Esophagus muscularis mucosa (tissue), 4 donors: ENCODE measurements around the gene SST. TPM values are rescaled to one million over a fixed set of nuclear protein-coding genes. Genes with fewer than 3 reads are reported as not detected.
A peak's percentile ranks its signal among the peaks of the same experiment; 100 is the strongest.

ENCODE experiments used
- DNase-seq: peaks from one replicate; pipeline ENCODE4 v3.0.0-alpha.2; 2017; ENCODE audit errors: extremely low spot score
- H3K27ac ChIP-seq, 4 donors: fragments of 200-600 bp; sonication (generic); replicated peaks in 1 of 4; 1 replicate in 3 of 4; 2 replicates in 1 of 4; pipeline ENCODE4 v1.5.1; 2016 to 2019; ENCODE audit warnings: mild to moderate bottlenecking in 1 of 4
- H3K27me3 ChIP-seq, 4 donors: fragments of 200-600 bp; sonication (generic); one replicate each; pipeline versions ENCODE4 v1.5.1 to v1.6.0; 2016 to 2019
- H3K36me3 ChIP-seq, 4 donors: fragments of 200-600 bp; sonication (generic); one replicate each; pipeline ENCODE4 v1.5.1; 2016 to 2019
- H3K4me1 ChIP-seq, 4 donors: fragments of 200-600 bp; sonication (generic); one replicate each; pipeline ENCODE4 v1.5.1; 2016 to 2019
- H3K4me3 ChIP-seq, 4 donors: fragments of 200-600 bp; sonication (generic); 1 replicate in 2 of 4; 2 replicates in 2 of 4; pipeline ENCODE4 v1.5.1; 2016 to 2019; ENCODE audit warnings: mild to moderate bottlenecking in 4 of 4, moderate library complexity in 1 of 4
- H3K9me3 ChIP-seq, 4 donors: fragments of 200-600 bp; sonication (generic); 1 replicate in 3 of 4; 2 replicates in 1 of 4; pipeline ENCODE4 v1.5.1; 2016 to 2019
- EP300 ChIP-seq: sonication (generic); formaldehyde crosslinking; IDR thresholded peaks from one replicate; pipeline ENCODE4 v1.6.1; 2017; ENCODE audit warnings: antibody characterized with exemption
- POLR2A ChIP-seq: fragments of 450-650 bp; IDR thresholded peaks from one replicate; pipeline ENCODE4 v1.6.1; 2017; ENCODE audit warnings: antibody characterized with exemption, moderate library complexity, mild to moderate bottlenecking, low read depth
- POLR2AphosphoS5 ChIP-seq, 2 donors: sonication (generic); formaldehyde crosslinking; IDR thresholded peaks; one replicate each; pipeline ENCODE4 v1.6.1; 2017; ENCODE audit warnings: antibody characterized with exemption in 2 of 2
- WGBS: methylation state at CpG from one replicate; pipeline ENCODE4 v1.1.5; 2018; 5-methylcytosine and 5-hydroxymethylcytosine counted together
- intact Hi-C: fragments of 100-400 bp; cut with DNase I; formaldehyde crosslinking; loops from one replicate; pipeline ENCODE4 v1.15.1; 2023
- total RNA-seq, 4 donors: library from RNA; depleted of rRNA; stranded (reverse); fragments of >200 nt; gene quantifications; one replicate each; pipeline versions ENCODE4 v1.1.0 to v1.2.1, GENCODE V29; 2016
- TF ChIP-seq, protein P1 (sequence below), 3 experiments: fragments of 200-600 bp in 2 of 3; fragments of 450-650 bp in 1 of 3; sonication (generic) in 2 of 3; IDR thresholded peaks; one replicate each; pipeline ENCODE4 v1.5.1; 2017 to 2019; ENCODE audit warnings: antibody characterized with exemption in 3 of 3, mild to moderate bottlenecking in 2 of 3, moderate library complexity in 1 of 3

SST gene
- 1 to 10 TPM in 2 of 4 donors, not detected in 2; 1.8 to 2.0 TPM for total RNA-seq

DNA sequence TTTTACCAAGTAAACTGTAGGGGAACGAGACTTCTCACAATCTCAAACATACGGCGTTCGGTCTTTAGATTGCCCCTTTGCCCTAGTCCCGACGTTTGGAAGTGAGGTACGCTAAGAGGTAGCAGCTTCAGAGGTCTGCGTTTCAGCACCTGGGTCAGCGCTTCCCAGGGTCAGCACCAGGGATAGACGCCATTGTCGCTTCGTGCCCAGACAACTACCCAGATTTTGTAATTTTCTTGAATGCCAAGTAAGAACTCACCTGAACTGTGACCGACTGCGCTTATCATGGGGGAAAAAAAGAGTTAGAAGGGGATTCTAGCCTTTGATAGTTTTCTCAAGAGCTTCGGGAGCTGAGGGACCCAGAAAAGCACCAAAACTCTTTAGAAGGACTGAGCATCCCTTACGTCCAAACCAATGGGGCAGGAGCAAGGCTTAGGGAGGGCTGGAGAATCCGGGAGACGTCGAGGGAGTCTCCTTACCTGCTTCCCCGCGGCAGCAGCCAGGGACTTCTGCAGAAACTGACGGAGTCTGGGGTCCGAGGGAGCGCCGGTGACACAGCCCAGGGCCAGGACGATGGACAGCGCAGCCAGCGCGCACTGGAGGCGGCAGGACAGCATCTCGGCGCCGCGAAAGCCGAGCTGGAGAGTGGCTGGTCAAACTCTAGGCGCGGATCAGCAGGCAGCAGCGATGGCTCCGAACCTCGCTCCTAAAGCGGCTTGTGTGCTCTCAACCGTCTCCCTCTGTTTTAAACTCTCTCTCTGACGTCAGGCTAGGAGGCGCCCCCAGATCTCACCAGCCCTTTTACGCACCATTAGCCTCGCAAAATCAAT lies at the start of gene SST:
TSS of gene SST (minus strand) at position 720 of the 830 bp plus-strand sequence. CDS start at position 617, 103 bp downstream.
- Histone ChIP-seq H3K36me3 (no peaks in the 10 kb centered on the region), H3K27ac (no peak within 1 kb of the TSS), H3K9me3 (no peaks in the 10 kb centered on the region), H3K27me3 (peaks cover 0 to 63% (median 8%) of the 10 kb centered on the region in 4 donors), H3K4me1 (no peaks in the 10 kb centered on the region), H3K4me3 (no peak within 1 kb of the TSS)
- intact Hi-C loops, result no loop called here
- TF ChIP-seq POLR2A (no peak), EP300 (no peak), POLR2AphosphoS5 (IDR thresholded peaks at IDR 0.05) (no peak)
- TF ChIP-seq, protein P1, sequence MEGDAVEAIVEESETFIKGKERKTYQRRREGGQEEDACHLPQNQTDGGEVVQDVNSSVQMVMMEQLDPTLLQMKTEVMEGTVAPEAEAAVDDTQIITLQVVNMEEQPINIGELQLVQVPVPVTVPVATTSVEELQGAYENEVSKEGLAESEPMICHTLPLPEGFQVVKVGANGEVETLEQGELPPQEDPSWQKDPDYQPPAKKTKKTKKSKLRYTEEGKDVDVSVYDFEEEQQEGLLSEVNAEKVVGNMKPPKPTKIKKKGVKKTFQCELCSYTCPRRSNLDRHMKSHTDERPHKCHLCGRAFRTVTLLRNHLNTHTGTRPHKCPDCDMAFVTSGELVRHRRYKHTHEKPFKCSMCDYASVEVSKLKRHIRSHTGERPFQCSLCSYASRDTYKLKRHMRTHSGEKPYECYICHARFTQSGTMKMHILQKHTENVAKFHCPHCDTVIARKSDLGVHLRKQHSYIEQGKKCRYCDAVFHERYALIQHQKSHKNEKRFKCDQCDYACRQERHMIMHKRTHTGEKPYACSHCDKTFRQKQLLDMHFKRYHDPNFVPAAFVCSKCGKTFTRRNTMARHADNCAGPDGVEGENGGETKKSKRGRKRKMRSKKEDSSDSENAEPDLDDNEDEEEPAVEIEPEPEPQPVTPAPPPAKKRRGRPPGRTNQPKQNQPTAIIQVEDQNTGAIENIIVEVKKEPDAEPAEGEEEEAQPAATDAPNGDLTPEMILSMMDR (IDR thresholded peaks at IDR 0.05), result no peak
- WGBS, result 5% methylated on average over 33 of the region's 46 CpGs
- peak; percentile 53 for DNase-seq

DNA sequence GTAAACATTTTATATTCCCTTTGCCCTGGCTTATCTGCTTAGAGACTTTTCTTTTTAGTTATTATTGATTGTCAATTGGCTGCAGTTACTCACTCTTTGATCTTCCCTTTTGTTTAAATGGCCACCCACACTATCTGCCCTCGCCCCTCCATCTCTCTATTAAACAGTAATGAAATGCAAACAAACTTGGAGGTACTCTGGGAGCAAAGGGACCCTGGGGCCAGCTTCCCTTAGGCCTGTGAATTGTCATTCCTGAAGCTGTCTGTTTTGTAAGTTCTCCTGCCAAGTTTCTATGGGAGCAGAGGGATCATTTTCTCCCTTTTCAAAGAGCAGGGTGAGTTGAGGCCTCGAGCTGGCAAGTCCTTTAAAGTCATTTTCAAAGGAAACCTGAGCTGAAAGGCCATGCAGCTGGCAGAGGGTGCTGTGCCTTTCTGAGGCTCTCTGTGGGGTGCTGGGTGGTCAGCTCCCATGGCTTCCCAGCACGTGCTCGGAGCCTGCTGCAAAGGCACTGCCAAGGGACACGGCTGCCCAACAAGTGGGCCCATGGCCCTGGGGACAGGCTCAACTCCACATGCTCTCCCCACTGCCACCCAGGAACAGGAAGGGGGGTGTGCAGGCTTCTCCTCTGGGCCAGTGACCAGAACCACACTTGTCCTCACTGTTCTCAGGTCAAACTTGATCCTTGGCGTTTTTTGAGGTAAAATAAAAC lies 49.6 kb upstream of the SST start:
- Histone ChIP-seq H3K4me1 (peaks cover 0 to 19% (median 14%) of the 10 kb centered on the region in 4 donors), H3K9me3 (no peaks in the 10 kb centered on the region), H3K27me3 (no peaks in the 10 kb centered on the region), H3K4me3 (no peak overlapping the region), H3K27ac (peak overlapping the region in 3 of 4 donors; percentile 3 to 25 (median 4)), H3K36me3 (peaks cover 37 to 46% (median 44%) of the 10 kb centered on the region in 4 donors)
- 17% methylated on average over 5 of the region's 6 CpGs for WGBS
- intact Hi-C loops, result no loop called here
- DNase-seq, result no peak
- TF ChIP-seq, protein P1 (IDR thresholded peaks at IDR 0.05), result no peak
- TF ChIP-seq POLR2AphosphoS5 (IDR thresholded peaks at IDR 0.05), result no peak
- TF ChIP-seq EP300, result no peak
- TF ChIP-seq POLR2A, result no peak

DNA sequence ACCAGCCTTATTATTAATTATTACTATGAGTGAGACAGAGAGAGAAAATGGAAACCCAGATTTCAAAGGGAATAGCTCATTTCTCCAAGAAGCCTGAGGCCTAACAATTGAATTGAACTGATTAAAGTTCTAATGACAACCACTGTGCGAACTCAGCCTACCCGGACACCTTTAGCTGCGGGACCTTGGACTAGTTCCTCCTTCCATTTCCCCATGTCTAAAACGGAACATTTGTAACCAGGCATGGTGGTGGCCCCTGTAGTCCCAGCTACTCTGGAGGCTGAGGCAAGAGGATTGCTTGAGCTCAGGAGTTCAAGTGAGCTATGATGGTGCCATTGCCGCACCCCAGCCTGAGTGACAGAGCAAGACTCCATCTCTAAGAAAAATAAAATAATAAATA lies 48.6 kb upstream of the SST start:
- no peak for TF ChIP-seq EP300
- TF ChIP-seq POLR2AphosphoS5 (IDR thresholded peaks at IDR 0.05), result no peak
- no peak for TF ChIP-seq POLR2A
- TF ChIP-seq, protein P1 (IDR thresholded peaks at IDR 0.05), result no peak
- WGBS, result 93% methylated on average over 5 of the region's 5 CpGs

DNA sequence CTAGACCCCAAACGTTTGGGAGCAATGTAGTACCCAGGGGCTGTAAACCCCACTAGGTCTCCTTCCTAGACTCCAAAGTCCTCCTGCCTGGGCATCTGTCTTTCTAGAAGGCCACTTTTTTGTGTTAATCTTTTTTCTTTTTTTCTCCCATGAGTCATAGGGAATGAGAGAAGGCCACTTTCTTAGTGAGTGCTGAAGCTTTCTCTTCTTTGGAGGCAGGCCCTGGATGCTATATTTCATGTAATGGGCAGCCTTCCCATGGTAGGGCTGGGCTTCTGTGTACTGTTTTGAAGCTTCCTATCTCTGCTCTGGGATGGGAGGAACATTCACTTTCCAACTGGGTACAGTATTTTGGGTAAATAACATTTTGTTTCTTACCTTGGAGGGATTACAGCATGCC lies 47.4 kb upstream of the SST start:
- peaks cover 0 to 33% (median 22%) of the 10 kb centered on the region in 4 donors for H3K4me1 ChIP-seq
- 57% methylated on average over 1 of the region's 1 CpG for WGBS
- no peak overlapping the region for H3K27ac ChIP-seq
- intact Hi-C loops, result no loop called here
- TF ChIP-seq, protein P1 (IDR thresholded peaks at IDR 0.05), result no peak
- no peak for TF ChIP-seq POLR2A
- H3K27me3 ChIP-seq, result no peaks in the 10 kb centered on the region
- no peak for DNase-seq
- H3K4me3 ChIP-seq, result no peak overlapping the region
- no peaks in the 10 kb centered on the region for H3K9me3 ChIP-seq
- peaks cover 16 to 24% (median 22%) of the 10 kb centered on the region in 4 donors for H3K36me3 ChIP-seq

More for the DNA sequence above, 48.6 kb upstream of the SST start:
- peaks cover 28 to 36% (median 34%) of the 10 kb centered on the region in 4 donors for H3K36me3 ChIP-seq
- no peak overlapping the region for H3K4me3 ChIP-seq
- H3K27ac ChIP-seq, result no peak overlapping the region
- intact Hi-C loops, result no loop called here
- no peaks in the 10 kb centered on the region for H3K27me3 ChIP-seq
- no peaks in the 10 kb centered on the region for H3K9me3 ChIP-seq
- H3K4me1 ChIP-seq, result peaks cover 0 to 28% (median 18%) of the 10 kb centered on the region in 4 donors
- DNase-seq, result no peak
